WERI-Rb-1 (cell line): ENCODE data around the gene ASCC2.

Experiments
- DNase-seq: peaks from one replicate; pipeline ENCODE4 v3.0.0-alpha.2; 2020
- H3K27ac ChIP-seq: fragments of 250-450 bp; sonication (Bioruptor Pico); 2 replicates; pipeline ENCODE4 v1.5.1; 2020; ENCODE audit warnings: mild to moderate bottlenecking, moderate library complexity
- H3K27me3 ChIP-seq: fragments of 250-450 bp; sonication (Bioruptor Pico); 2 replicates; pipeline ENCODE4 v1.5.1; 2021; ENCODE audit warnings: mild to moderate bottlenecking, low read depth, moderate library complexity; ENCODE audit not compliant: insufficient read depth, severe bottlenecking
- H3K36me3 ChIP-seq: fragments of 250-450 bp; sonication (Bioruptor Pico); 2 replicates; pipeline ENCODE4 v1.5.1; 2020; ENCODE audit warnings: mild to moderate bottlenecking, moderate library complexity
- H3K4me3 ChIP-seq: 2 replicates; pipeline ENCODE4 v1.5.1; 2011; ENCODE audit warnings: low read depth, mild to moderate bottlenecking, control low read depth, low read length
- H3K9me3 ChIP-seq: fragments of 250-450 bp; sonication (Bioruptor Pico); 2 replicates; pipeline ENCODE4 v1.5.1; 2021; ENCODE audit warnings: mild to moderate bottlenecking, moderate library complexity; ENCODE audit not compliant: severe bottlenecking
- CTCF ChIP-seq: IDR thresholded peaks from 2 replicates; pipeline ENCODE4 v1.5.1; 2011; ENCODE audit warnings: low read depth, mild to moderate bottlenecking, control low read depth, inconsistent platforms, low read length

ASCC2 gene

GRCh38 chr22:29848111-29848510, 10.0 kb upstream of the ASCC2 start:
- TF ChIP-seq CTCF, result no peak
- no peak for DNase-seq
- H3K9me3 ChIP-seq, result peaks cover 2% of the 10 kb centered on the region
- no peaks in the 10 kb centered on the region for H3K27me3 ChIP-seq
- no peak overlapping the region for H3K4me3 ChIP-seq
- H3K27ac ChIP-seq, result no peak overlapping the region
- no peaks in the 10 kb centered on the region for H3K36me3 ChIP-seq

GRCh38 chr22:29846290-29846689, 8.2 kb upstream of the ASCC2 start:
- no peak overlapping the region for H3K4me3 ChIP-seq
- no peak for TF ChIP-seq CTCF
- no peak overlapping the region for H3K27ac ChIP-seq
- DNase-seq, result no peak
- H3K27me3 ChIP-seq, result no peaks in the 10 kb centered on the region
- H3K36me3 ChIP-seq, result no peaks in the 10 kb centered on the region
- peaks cover 2% of the 10 kb centered on the region for H3K9me3 ChIP-seq

- DNase-seq, result no peak
- no peak for TF ChIP-seq CTCF
- no peaks in the 10 kb centered on the region for H3K27me3 ChIP-seq
Observed at GRCh38 chr22:29842740-29843139, 4.7 kb upstream of the ASCC2 start.

GRCh38 chr22:29842172-29842571, 4.1 kb upstream of the ASCC2 start:
- Histone ChIP-seq H3K4me3 (no peak overlapping the region), H3K27ac (no peak overlapping the region), H3K27me3 (no peaks in the 10 kb centered on the region), H3K36me3 (0 out of 2 replicates have a peak, but pooled peaks cover 3% of the 10 kb centered on the region), H3K9me3 (peaks cover 2% of the 10 kb centered on the region)
- no peak for TF ChIP-seq CTCF
- DNase-seq, result no peak

More at GRCh38 chr22:29842740-29843139, 4.7 kb upstream of the ASCC2 start:
- Histone ChIP-seq H3K9me3 (peaks cover 2% of the 10 kb centered on the region), H3K36me3 (0 out of 2 replicates have a peak, but pooled peaks cover 3% of the 10 kb centered on the region), H3K27ac (no peak overlapping the region), H3K4me3 (no peak overlapping the region)

- Histone ChIP-seq H3K27ac (no peak overlapping the region), H3K9me3 (no peaks in the 10 kb centered on the region), H3K27me3 (no peaks in the 10 kb centered on the region), H3K4me3 (no peak overlapping the region), H3K36me3 (peaks cover 5% of the 10 kb centered on the region; the same call in 1 of the 2 replicates)
- no peak for TF ChIP-seq CTCF
- no peak for DNase-seq
Observed at GRCh38 chr22:29840498-29840897, 2.4 kb upstream of the ASCC2 start.

GRCh38 chr22:29839039-29839438, 965 bp upstream of the ASCC2 start:
- Histone ChIP-seq H3K9me3 (no peaks in the 10 kb centered on the region), H3K27ac (no peak overlapping the region), H3K4me3 (no peak overlapping the region), H3K36me3 (peaks cover 8% of the 10 kb centered on the region; the same call in 1 of the 2 replicates), H3K27me3 (no peaks in the 10 kb centered on the region)
- no peak for TF ChIP-seq CTCF
- no peak for DNase-seq
